LNCaP clone FGC (cell line): Measurements from ENCODE around the gene HSPA1B.
"Not testable (repeated sequence)": the region's sequence is repeated elsewhere in the genome, so short reads cannot be mapped to it uniquely, and the experiment has no call there.

Experiments
- DNase-seq: peaks from one replicate; pipeline ENCODE4 v3.0.0-alpha.2; 2011; ENCODE audit warnings: low read depth
- H3K4me3 ChIP-seq: 2 replicates; pipeline ENCODE4 v1.5.1; 2011; ENCODE audit warnings: mild to moderate bottlenecking, low read depth, low read length, control low read depth
- CTCF ChIP-seq: IDR thresholded peaks from 2 replicates; pipeline ENCODE4 v1.5.1; 2012; ENCODE audit warnings: mild to moderate bottlenecking; ENCODE audit not compliant: control insufficient read depth, insufficient read depth; ENCODE audit errors: extremely low read depth

The HSPA1B gene

GRCh38 chr6:31794294-31794865 is 33.2 kb upstream of the HSPA1B start:
- H3K4me3 ChIP-seq = peak overlapping the region; percentile 99
- TF ChIP-seq CTCF = no peak
- DNase-seq = no peak

DNA sequence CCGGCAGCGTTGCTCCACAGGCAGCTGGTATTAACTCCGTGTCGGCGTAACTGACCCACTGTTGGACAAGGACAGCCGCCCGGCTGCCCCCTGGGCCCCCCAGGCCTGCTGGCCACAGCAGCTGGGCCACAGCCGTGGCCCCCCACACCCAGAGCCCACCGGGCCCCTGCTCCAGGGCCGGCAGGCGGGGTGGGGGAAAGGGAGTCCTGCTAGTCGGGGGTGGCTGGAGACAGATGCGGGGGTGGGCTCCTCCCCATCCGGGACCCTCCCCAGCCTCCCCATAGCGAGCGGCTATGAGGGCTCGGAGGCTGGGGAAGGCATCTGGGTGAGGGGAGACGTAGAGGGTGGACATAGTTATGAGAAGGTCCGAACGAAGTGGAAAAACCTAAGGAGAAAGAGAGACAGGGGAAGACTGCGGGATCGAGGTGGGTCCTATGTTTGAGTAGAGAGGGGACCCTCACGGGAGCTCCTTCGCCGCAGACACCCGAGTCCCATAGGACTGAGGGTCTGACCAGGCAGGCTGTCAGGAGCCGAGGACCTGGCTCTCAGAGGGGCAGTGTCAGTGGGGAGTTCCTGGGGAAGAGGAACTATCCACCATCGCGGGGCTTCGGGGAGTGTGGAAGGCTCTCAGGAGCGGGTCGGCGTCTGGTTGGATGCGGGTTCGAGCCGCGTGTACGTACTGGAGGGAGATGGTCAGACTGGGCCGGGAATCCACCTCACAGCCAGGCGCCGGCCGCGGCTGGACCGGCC is 32.5 kb upstream of the HSPA1B start:
- peak overlapping the region; percentile 99 for H3K4me3 ChIP-seq
- DNase-seq = no peak
- no peak for TF ChIP-seq CTCF

DNA sequence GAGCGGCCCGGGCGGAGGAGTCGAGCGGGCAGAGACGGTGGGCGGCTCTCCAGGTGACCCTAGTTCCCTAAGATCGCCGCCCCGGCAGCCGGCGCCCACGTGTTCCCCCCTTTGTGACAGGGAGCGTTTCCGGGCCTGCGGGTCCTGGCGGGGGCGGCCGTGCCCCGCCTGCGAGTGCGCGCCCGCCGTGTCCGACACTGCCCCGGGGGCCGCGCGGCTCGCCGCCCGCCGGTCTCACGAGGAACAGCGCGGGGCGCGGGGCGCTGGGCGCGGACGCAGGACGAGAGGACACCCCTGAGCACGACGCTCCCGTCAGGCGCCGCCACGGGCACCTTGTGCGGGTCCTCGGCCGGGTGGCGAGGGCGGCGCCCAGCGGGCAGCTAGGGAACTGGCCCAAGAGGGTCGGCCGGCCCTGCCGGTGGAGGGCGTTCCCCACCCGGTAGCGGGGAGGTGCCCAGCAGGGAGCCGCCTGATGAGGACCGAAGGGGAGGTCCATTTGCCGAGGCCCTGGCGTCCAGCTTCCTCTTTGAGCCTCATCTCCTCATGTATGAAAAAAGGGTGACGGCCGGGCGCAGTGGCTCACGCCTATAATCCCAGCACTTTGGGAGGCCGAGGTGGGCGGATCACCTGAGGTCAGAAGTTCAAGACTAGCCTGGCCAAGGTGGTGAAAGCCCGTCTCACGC is 31.8 kb upstream of the HSPA1B start, which contains the start of gene VARS1:
Gene VARS1 (minus strand): TSS at position 137 of the 683 bp plus-strand sequence. CDS start 535 bp downstream, outside the sequence.
- peak; percentile 96 for TF ChIP-seq CTCF
- H3K4me3 ChIP-seq = peak within 1 kb of the TSS; percentile 99
- DNase-seq = peak; percentile 75

DNA sequence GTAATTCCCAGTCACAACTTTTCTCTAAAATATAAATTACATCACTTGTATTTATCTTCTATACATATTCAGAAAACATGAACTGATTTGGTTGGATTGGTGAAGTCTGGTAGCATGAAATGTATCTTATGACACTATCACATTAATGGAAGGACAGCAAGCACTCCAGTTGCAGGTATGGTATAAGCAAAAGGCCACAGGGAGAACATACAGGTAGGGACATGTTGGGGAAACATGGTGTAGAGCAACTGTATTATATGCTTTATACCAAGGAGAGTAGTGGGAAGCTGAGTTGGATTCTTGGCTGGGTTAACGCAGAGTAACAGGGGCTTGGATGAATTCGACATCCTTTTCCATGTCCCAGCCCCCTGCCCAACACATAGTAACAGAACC is 30.5 kb upstream of the HSPA1B start:
- no peak overlapping the region for H3K4me3 ChIP-seq
- TF ChIP-seq CTCF = no peak
- DNase-seq = no peak

DNA sequence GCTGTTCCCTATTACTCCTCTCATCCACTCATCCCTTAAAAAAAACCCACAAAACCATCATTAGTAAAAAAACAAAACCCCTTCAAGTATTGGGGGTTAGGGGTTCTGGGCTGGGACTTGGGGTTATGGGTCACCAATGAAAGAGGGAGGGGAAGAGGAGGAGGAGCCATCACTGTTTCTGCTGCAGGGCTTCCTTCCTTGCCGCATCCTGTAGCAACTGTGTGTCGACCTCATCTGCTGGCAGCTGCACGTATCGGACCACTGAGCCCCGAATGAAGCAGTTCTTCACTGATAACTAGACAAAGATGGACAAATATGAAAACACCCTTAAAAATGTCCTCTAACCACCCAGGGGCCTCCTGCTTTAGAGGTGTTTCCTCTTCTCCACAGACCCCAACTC is 29.9 kb upstream of the HSPA1B start:
- no peak for TF ChIP-seq CTCF
- no peak overlapping the region for H3K4me3 ChIP-seq
- DNase-seq = no peak

DNA sequence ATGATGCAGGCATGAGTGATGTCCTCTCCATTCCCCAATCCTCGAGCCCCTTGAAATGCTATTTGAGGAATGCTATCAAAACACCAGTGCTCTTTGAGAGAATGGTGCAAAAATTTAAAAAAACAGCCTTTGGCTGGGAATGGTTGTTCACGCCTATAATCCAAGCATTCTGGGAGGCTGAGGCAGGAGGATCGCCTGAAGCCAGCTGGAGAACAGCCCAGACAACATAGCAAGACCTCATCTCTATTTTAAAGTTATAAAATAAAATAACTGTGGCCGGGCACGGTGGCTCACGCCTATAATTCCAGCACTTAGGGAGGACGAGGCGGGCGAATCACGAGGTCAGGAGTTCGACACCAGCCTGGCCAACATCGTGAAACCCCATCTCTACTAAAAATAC is 27.8 kb upstream of the HSPA1B start:
- H3K4me3 ChIP-seq = no peak overlapping the region
- TF ChIP-seq CTCF = no peak
- no peak for DNase-seq

DNA sequence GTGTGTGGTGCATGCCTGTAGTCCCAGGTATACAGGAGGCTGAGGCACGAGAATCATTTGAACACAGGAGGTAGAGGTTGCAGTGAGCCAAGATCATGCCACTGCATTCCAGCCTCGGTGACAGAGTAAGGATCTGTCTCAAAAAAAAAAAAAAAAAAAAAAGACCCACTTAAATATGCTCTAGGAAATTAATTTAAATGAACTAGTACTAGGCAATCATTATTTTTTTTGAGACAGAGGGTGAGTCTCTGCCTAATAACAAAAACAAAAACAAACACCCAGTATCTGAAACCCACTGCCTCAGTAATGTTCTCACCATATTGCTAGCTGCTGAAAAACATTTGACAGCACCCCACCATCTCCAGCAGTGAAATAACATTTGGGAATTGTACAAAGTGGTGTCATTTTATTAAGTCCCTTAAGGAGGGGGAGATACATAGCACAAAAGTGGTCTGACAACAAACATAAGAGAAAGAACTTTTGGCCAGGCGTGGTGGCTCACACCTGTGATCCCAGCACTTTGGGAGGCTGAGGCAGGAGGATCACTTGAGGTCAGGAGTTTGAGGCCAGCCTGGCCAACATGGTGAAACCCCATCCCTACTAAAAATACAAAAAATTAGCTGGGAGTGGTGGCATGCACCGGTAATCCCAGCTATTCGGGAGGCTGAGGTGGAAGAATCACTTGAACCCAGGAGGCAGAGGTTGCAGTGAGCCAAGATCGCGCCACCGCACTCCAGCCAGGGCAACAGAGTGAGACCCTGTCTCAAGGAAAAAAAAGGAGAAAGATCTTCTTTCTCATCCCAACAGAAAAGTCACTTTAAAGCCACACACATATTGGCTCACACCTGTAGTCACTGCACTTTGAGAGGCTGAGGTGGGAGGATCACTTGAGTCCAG is 26.3 kb upstream of the HSPA1B start:
- DNase-seq, H3K4me3 ChIP-seq: not testable (repeated sequence)
